NCI-H2107 (cell line): ENCODE measurements around the gene PDE3A.
"Not testable (repeated sequence)": the region's sequence is repeated elsewhere in the genome, so short reads cannot be mapped to it uniquely, and the experiment has no call there.

Experiments used
- DNase-seq: peaks from one replicate; lab custom pipeline; 2025; lab: John Stamatoyannopoulos, UW

PDE3A gene

GRCh38 chr12:20551742-20552442 is 183.6 kb downstream of the PDE3A start:
- DNase-seq: not testable (repeated sequence)

GRCh38 chr12:20552586-20552985 is 184.2 kb downstream of the PDE3A start:
- DNase-seq: not testable (repeated sequence)

- DNase-seq: no peak
These were observed 186.7 kb downstream of the PDE3A start for GRCh38 chr12:20555015-20555414.

GRCh38 chr12:20555771-20556170 is 187.4 kb downstream of the PDE3A start:
- no peak for DNase-seq

- DNase-seq: no peak
These were observed 188.8 kb downstream of the PDE3A start for GRCh38 chr12:20557096-20557495.

GRCh38 chr12:20560935-20561334 is 192.6 kb downstream of the PDE3A start:
- no peak for DNase-seq

GRCh38 chr12:20561871-20562270 is 193.5 kb downstream of the PDE3A start:
- no peak for DNase-seq

- no peak for DNase-seq
These were observed 199.1 kb downstream of the PDE3A start for GRCh38 chr12:20567413-20567812.

GRCh38 chr12:20572451-20572850 is 204.1 kb downstream of the PDE3A start:
- DNase-seq: no peak

GRCh38 chr12:20576528-20576927 is 208.2 kb downstream of the PDE3A start:
- DNase-seq: no peak

GRCh38 chr12:20577054-20577453 is 208.7 kb downstream of the PDE3A start:
- DNase-seq: no peak

GRCh38 chr12:20578142-20578541 is 209.8 kb downstream of the PDE3A start:
- no peak for DNase-seq

GRCh38 chr12:20585055-20585625 is 216.8 kb downstream of the PDE3A start:
- DNase-seq: no peak

GRCh38 chr12:20585913-20586312 is 217.6 kb downstream of the PDE3A start:
- DNase-seq: no peak

- DNase-seq: no peak
These were observed 219.7 kb downstream of the PDE3A start for GRCh38 chr12:20588042-20588441.

GRCh38 chr12:20590570-20590969 is 222.2 kb downstream of the PDE3A start:
- no peak for DNase-seq

GRCh38 chr12:20592556-20592955 is 224.2 kb downstream of the PDE3A start:
- DNase-seq: no peak

GRCh38 chr12:20593611-20594010 is 225.3 kb downstream of the PDE3A start:
- no peak for DNase-seq

- DNase-seq: no peak
These were observed 227.7 kb downstream of the PDE3A start for GRCh38 chr12:20596061-20596460.

GRCh38 chr12:20599757-20600156 is 231.4 kb downstream of the PDE3A start:
- DNase-seq: no peak

- no peak for DNase-seq
These were observed 233.4 kb downstream of the PDE3A start for GRCh38 chr12:20601668-20602280.

GRCh38 chr12:20602641-20603391 is 234.5 kb downstream of the PDE3A start:
- no peak for DNase-seq
